HG02798 (cell line): ENCODE data around the gene FOCAD.
"Not testable (repeated sequence)": the region's sequence is repeated elsewhere in the genome, so short reads cannot be mapped to it uniquely, and the experiment has no call there.

Source experiments
- ATAC-seq: cut with Tn5 transposase; IDR thresholded peaks from one replicate; pipeline ENCODE4 v1.9.1; 2021; ENCODE audit warnings: mild to moderate bottlenecking; ENCODE audit not compliant: unreplicated experiment, poor library complexity

Gene FOCAD

GRCh38 chr9:20670395-20670794, 13.7 kb upstream of the FOCAD start:
- no peak for ATAC-seq

- ATAC-seq = no peak
Observed at GRCh38 chr9:20671635-20672034, 12.4 kb upstream of the FOCAD start.

GRCh38 chr9:20673537-20673936, 10.5 kb upstream of the FOCAD start:
- not testable (repeated sequence) for ATAC-seq

- ATAC-seq = no peak
Observed at GRCh38 chr9:20681467-20681866, 2.6 kb upstream of the FOCAD start.

- ATAC-seq = no peak
Observed at GRCh38 chr9:20683351-20684034, 566 bp upstream of the FOCAD start.

- ATAC-seq = no peak
Observed at GRCh38 chr9:20684875-20685696, 1.0 kb downstream of the FOCAD start.

- no peak for ATAC-seq
Observed at GRCh38 chr9:20685769-20686168, 1.7 kb downstream of the FOCAD start.

- ATAC-seq = no peak
Observed at GRCh38 chr9:20689833-20690232, 5.8 kb downstream of the FOCAD start.

GRCh38 chr9:20692554-20692953, 8.5 kb downstream of the FOCAD start:
- ATAC-seq = no peak

GRCh38 chr9:20693068-20693467, 9.0 kb downstream of the FOCAD start:
- no peak for ATAC-seq

- no peak for ATAC-seq
Observed at GRCh38 chr9:20694248-20694647, 10.2 kb downstream of the FOCAD start.

- no peak for ATAC-seq
Observed at GRCh38 chr9:20697021-20697719, 13.1 kb downstream of the FOCAD start.

GRCh38 chr9:20698782-20699181, 14.7 kb downstream of the FOCAD start:
- no peak for ATAC-seq

GRCh38 chr9:20701060-20701459, 17.0 kb downstream of the FOCAD start:
- ATAC-seq = no peak

GRCh38 chr9:20702570-20702969, 18.5 kb downstream of the FOCAD start:
- ATAC-seq = no peak

GRCh38 chr9:20703146-20703545, 19.1 kb downstream of the FOCAD start:
- ATAC-seq = no peak

- no peak for ATAC-seq
Observed at GRCh38 chr9:20707708-20708107, 23.6 kb downstream of the FOCAD start.

GRCh38 chr9:20713172-20713571, 29.1 kb downstream of the FOCAD start:
- no peak for ATAC-seq

- ATAC-seq = no peak
Observed at GRCh38 chr9:20714442-20715415, 30.7 kb downstream of the FOCAD start.

GRCh38 chr9:20722221-20722620, 38.2 kb downstream of the FOCAD start:
- no peak for ATAC-seq
